Uterus (tissue), 2 donors: ENCODE data around the gene NR3C2.

ENCODE experiments used
- CTCF ChIP-seq, 4 experiments: fragments of 200-600 bp in 2 of 4; fragments of 450-650 bp in 2 of 4; sonication (generic) in 2 of 4; IDR thresholded peaks; one replicate each; pipeline ENCODE4 v1.5.1; 2016 to 2019; ENCODE audit warnings: antibody characterized with exemption in 4 of 4, mild to moderate bottlenecking in 2 of 4, moderate library complexity in 1 of 4
- POLR2A ChIP-seq, 2 donors: fragments of 450-650 bp; IDR thresholded peaks; one replicate each; pipeline ENCODE4 v1.6.1; 2016; ENCODE audit warnings: antibody characterized with exemption in 2 of 2, mild to moderate bottlenecking in 1 of 2, moderate library complexity in 1 of 2

- no peak for TF ChIP-seq CTCF (IDR thresholded peaks at IDR 0.05)
- TF ChIP-seq POLR2A (IDR thresholded peaks at IDR 0.05) = no peak
These were observed 350.3 kb downstream of the NR3C2 start for GRCh38 chr4:148091896-148092295.
